Superior temporal gyrus (tissue), 1 donor: ENCODE data around the gene ANK2.

Experiments
- DNase-seq: peaks from one replicate; pipeline ENCODE4 v3.0.0-alpha.2; 2016; ENCODE audit errors: extremely low spot score

ANK2 gene

DNA sequence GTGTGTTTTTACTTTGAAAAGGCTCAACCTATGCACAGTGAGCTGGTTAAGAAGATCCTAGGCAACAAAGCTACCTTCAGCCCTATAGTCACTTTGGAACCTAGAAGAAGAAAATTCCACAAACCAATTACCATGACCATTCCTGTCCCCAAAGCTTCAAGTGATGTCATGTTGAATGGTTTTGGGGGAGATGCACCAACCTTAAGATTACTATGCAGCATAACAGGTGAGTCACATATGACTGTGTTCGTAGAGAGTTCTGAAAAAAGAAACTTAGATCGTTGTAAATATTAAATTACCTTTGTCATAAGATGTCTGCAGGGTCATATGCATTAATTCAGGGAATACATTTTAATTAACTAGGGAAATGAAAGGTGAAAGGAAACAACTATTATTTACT lies 287.1 kb downstream of the ANK2 start:
- no peak for DNase-seq

DNA sequence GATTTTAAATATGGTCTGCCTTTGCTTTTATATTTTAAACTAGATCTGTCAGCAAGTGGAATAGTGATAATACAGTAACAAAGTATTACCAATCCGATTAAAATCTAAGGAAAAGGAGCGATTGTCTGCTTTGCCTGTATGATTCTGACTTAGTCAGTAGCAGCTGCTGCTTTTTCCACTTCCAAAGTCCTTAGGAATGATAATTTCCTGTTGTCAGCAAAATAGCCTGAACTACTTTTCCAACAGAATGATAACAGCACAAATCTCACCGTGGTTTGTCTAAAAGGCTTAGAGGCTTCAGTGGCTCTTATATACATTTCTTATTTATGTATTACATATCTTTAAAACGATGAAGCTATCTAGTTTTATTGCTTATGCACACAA lies 290.0 kb downstream of the ANK2 start:
- DNase-seq, result no peak

DNA sequence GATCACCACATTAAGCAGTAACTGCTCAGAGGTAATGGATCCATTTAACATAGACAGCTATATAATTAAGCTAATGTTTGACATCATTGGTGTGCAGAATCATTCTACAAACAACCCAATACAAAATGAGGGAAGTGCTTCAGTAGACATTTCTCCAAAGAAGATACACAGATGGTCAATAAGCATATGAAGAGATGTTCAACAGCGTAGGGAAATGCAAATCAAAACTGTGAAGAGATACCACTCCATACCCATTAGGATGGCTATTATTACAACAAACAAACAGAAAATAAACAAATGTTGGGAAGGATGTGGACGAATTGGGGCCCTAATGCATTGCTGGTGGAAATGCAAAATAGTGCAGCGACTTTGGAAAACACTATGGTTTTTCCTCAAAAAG lies 294.6 kb downstream of the ANK2 start:
- DNase-seq, result no peak

DNA sequence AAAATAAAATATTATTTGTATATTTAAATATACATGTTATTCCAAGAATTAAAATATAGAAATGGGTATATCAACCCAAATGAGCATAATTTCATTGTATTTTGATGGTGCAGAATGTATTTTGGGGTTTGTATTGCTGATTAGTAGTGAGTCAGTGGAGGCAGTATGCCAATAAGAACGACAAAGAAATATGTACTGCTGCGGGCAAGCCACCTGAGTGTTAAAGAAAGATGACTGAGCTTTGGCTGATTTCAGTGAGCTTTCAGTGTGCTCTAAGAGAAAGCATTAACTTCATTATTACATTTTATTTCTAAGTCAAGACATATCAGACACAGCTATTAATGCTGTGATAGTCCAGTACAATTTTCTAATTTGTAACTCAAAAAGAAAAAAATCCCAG lies 297.8 kb downstream of the ANK2 start:
- no peak for DNase-seq

DNA sequence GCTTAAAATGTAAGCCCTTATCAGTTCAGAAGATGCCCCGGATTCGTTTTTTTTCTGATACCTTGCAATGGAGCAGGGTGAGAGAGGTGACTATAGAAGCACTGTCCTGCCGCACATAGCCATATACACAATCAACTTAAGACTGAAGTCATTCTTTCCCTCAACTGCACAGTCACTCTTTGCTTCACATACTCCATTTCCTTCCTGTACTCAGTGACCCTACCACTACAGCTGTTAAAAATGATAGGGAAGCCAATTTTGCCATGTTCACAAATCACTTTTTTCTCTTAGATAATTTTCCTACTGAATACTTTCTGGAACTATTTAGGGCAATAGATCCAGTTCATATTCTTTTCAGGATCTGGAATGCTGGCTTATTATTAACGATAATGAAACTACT lies 300.0 kb downstream of the ANK2 start:
- no peak for DNase-seq

DNA sequence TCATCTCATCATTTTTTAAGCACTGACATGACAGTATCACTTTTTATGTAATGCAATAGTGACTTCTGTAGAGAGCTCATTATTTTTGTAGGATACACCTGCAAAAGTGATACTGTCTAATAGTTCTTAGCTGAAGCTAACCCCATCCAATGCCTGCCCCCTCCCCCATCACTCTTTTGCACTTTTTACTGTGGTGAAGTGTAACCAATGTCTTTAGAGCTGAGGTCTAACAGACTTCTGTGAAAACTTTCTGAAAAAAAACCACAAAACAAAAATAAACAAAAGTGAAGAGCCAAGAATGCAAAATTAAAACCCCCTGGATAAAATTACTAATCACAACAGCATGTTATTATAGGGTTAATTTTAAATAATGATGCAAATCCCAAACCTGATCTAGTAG lies 301.1 kb downstream of the ANK2 start:
- DNase-seq, result no peak

GRCh38 chr4:113355550-113356371 lies 306.3 kb downstream of the ANK2 start:
- DNase-seq, result no peak

DNA sequence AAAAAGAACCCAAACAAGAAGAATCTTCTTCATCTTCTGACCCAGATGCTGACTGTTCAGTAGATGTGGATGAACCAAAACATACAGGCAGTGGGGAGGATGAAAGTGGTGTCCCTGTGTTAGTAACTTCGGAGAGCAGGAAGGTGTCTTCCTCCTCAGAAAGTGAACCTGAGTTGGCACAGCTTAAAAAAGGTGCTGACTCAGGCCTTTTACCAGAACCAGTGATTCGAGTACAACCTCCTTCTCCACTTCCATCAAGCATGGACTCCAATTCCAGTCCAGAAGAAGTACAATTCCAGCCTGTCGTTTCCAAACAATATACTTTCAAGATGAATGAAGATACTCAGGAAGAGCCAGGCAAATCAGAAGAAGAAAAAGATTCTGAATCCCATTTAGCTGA lies 307.0 kb downstream of the ANK2 start:
- DNase-seq, result no peak

DNA sequence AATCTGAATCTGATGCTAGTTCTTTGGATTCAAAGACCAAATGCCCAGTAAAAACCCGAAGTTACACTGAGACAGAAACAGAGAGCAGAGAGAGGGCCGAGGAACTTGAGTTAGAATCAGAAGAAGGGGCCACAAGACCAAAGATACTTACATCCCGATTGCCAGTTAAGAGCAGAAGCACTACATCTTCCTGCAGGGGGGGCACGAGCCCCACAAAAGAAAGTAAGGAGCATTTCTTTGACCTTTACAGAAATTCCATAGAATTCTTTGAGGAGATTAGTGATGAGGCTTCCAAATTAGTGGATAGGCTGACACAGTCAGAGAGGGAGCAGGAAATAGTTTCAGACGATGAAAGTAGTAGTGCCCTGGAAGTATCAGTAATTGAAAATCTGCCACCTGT lies 309.3 kb downstream of the ANK2 start:
- DNase-seq, result no peak

- no peak for DNase-seq
Measured at GRCh38 chr4:113365377-113365776, 315.9 kb downstream of the ANK2 start.

GRCh38 chr4:113368056-113368455 lies 318.6 kb downstream of the ANK2 start:
- DNase-seq, result no peak

DNA sequence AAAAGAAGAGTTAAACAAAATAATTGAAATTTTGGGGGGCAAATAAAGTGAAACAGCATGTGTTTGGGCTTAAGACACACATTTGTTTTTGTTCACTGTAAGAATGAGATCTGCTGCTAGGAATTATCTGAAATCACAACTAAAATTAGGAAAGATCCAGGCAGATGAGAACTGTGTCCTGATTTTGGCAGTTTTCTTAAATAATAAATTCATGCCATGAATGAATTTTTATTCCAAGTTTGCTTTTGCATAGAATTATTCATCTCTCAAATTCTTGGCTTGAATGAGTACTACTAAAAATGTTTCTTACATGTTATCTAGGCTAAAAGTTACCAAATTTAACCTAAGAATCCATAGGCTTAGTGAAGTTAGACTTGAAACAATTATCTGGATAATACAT lies 321.7 kb downstream of the ANK2 start:
- no peak for DNase-seq

- DNase-seq, result no peak
Measured at GRCh38 chr4:113375964-113376666, 326.7 kb downstream of the ANK2 start.

GRCh38 chr4:113378836-113379235 lies 329.4 kb downstream of the ANK2 start:
- no peak for DNase-seq

DNA sequence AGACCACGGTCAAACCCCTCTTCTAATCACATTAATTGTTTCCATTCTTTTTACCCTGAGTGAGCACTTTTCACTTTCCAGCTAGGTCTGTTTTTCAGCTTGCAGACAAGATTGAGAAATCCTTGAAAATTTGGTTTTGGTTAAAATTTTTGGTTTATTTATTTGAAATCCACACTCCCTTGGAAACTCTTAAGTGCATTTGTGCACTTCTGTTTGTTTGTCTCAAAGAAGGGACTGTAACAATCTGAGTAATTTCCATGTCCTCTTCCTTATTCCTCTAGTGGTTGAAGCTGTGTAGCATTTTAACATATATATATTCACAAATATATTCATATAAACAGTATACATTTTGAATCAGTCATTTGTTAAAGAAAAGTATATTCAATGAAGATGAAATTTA lies 333.3 kb downstream of the ANK2 start:
- DNase-seq, result no peak

GRCh38 chr4:113383111-113383785 lies 333.8 kb downstream of the ANK2 start:
- no peak for DNase-seq

DNA sequence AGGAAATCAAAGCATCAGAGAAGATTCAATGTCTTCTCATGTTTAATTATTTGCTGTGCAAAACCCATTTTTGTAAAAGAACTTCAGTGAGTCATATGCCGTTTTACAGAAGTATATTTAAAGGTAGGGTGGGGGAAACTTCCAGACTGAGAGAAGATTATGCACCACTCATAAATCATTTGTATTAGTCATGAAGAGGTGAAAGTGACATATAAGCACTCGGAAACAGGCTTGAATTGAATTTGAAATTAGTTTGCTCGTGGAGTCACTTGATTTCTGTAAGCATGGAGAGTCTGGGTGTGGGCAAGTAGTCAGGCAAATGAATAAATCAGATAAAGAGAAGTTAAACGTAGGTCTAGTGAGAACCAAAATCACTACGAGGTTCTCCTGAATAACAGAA lies 335.1 kb downstream of the ANK2 start:
- no peak for DNase-seq

- DNase-seq, result no peak
Measured at GRCh38 chr4:113385281-113385899, 335.9 kb downstream of the ANK2 start.

DNA sequence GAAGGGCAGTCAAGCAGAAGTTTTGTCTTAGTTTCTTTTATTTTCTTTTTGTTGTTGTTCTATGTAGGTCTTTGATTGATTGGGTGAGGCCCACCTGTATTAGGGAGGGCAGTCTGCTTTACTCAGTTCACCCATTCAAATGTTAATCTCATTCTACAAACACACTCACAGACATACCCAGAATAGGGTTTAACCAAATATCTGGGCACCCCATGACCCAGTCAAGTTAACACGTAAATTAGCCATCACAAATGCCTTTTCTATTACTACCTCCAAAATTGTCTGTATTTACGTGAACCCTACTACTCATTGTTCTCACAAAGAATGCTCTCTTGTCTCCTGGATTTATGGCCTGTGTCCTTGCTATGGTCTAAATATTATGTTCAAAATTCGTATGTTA lies 339.7 kb downstream of the ANK2 start:
- no peak for DNase-seq

- DNase-seq, result no peak
Measured at GRCh38 chr4:113390850-113391249, 341.4 kb downstream of the ANK2 start.

DNA sequence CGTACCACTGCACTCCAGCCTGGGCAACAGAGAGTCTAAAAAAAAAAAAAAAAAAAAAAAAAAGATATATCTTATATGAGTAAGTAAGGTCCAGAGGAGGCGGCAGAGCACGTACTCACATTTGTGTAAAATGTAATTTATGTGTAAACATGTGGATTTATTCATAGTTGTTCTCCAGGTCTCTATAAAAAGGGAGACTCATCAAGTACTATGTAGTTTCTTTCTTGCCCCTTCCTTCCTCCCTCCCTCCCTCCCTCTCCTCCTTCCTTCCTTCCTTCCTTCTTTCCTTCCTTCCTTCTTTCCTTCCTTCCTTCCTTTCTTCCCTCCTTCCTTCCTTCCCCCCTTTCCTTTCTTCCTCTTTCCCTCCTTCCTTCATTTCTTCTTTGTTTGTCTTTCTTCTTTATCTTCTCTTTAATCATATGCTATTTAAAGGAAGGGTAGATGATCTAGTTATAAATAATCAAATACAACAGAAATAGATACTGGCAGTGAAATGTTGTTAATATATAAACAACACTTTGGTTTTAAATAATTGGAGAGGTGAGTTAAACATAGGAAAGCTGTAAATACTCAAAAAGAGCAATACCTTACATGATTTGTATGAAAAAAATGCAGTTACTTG lies 344.8 kb downstream of the ANK2 start:
- no peak for DNase-seq
